ENCODE results near the gene RASAL2. TPM values are rescaled to one million over a fixed set of nuclear protein-coding genes. Genes with fewer than 3 reads are reported as not detected.
A peak's percentile ranks its signal among the peaks of the same experiment; 100 is the strongest.

RASAL2 gene
- total RNA-seq, 1 experiment from 2014 or later: 18.5 TPM

- no peaks in the 10 kb centered on the region for H3K27me3 ChIP-seq
- DNase-seq: peak; percentile 79
- H3K36me3 ChIP-seq: no peaks in the 10 kb centered on the region; the same call in 1 of the 2 replicates
- H3K9me3 ChIP-seq: peaks cover 2% of the 10 kb centered on the region; the same call in 1 of the 2 replicates
- H3K4me3 ChIP-seq: no peak overlapping the region
Observed at GRCh38 chr1:178126741-178127185, 32.9 kb downstream of the RASAL2 start.

- Histone ChIP-seq H3K36me3 (no peaks in the 10 kb centered on the region; the same call in 1 of the 2 replicates), H3K9me3 (peaks cover 2% of the 10 kb centered on the region; the same call in 1 of the 2 replicates), H3K4me3 (no peak overlapping the region), H3K27me3 (no peaks in the 10 kb centered on the region)
- no peak for DNase-seq
Observed at GRCh38 chr1:178127482-178128191, 33.7 kb downstream of the RASAL2 start.

DNA sequence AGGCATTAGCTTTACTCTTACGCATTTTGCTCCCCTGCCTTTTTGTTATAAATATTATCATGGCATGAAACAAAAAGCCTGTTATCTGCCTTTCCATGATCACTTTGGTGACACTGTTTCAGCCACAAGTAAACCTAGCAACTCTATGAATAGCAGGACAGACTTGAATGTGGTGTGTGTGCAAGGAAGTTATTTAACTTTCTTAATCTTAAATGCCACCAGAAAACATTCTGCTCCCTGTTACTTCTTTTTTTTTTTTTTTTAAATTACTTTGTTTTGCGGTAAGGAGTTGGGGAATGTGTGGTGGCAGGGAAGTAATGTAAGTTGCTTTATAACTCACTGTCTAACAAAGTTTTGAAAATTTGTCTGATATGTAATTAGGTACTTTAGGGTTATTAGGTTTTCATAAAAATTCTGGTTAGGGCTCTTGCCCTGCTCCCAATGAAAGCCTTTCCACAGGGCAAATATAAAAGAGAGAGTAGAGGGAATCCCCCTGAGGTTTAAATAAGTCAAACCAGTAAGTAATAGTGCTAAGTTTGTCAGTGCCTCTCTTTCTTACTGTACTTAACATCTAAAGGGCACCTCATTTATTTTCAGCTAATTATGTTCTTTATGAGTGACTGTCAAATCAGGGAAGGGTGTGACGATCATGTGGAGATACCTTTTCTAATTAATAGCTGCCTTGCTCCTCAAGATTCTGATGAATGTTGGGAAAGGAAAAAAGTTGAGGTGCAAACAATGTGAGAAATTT lies 39.5 kb downstream of the RASAL2 start:
- DNase-seq: no peak
- Histone ChIP-seq H3K36me3 (no peaks in the 10 kb centered on the region; the same call in 1 of the 2 replicates), H3K4me3 (no peak overlapping the region), H3K9me3 (peaks cover 2% of the 10 kb centered on the region; the same call in 1 of the 2 replicates), H3K27me3 (no peaks in the 10 kb centered on the region)

GRCh38 chr1:178134061-178134460 lies 40.2 kb downstream of the RASAL2 start:
- H3K36me3 ChIP-seq: no peaks in the 10 kb centered on the region; the same call in 1 of the 2 replicates
- no peak overlapping the region for H3K4me3 ChIP-seq
- H3K9me3 ChIP-seq: peaks cover 2% of the 10 kb centered on the region; the same call in 1 of the 2 replicates
- H3K27me3 ChIP-seq: no peaks in the 10 kb centered on the region
- no peak for DNase-seq

DNA sequence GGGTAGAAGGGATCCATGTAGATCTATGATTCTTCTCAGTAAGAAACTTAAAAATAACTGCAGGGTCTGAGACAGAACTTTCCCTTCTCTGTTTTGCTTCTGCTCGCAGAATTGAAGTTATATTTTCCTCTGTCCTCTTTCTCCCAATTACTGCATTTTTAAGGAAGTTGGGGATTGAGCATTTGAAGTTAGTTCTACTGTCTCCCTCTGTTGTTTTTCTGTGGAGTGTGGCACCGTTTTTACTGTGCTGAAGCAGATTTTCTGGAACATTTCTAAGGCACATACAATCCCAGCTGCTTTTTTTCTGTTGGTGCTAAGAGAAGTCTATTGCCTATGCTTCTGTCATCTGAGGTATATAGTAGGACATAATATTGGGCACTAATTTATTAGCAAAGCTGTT lies 43.3 kb downstream of the RASAL2 start:
- no peaks in the 10 kb centered on the region for H3K27me3 ChIP-seq
- H3K36me3 ChIP-seq: no peaks in the 10 kb centered on the region
- DNase-seq: no peak
- H3K4me3 ChIP-seq: no peak overlapping the region
- H3K9me3 ChIP-seq: no peaks in the 10 kb centered on the region

DNA sequence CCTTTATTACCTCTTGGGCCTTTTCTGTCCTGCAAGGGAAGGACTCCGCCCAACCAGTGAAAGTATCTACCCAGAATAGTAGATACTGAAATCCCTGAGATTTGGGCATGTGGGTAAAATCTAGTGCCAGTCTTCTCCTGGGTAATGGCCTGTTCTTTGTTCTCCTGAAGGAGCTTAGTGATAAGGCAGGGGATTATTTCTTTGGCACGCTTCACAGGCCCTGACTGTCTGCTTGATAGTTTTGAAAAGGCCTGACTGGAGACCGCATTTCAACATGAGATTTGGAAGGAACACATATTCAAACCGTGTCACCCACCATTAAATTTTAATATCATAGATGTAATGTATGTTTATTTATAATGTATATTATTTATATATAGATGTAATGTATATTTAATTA lies 48.9 kb downstream of the RASAL2 start:
- H3K27me3 ChIP-seq: no peaks in the 10 kb centered on the region
- DNase-seq: no peak
- H3K9me3 ChIP-seq: no peaks in the 10 kb centered on the region
- no peak overlapping the region for H3K4me3 ChIP-seq
- H3K36me3 ChIP-seq: no peaks in the 10 kb centered on the region

DNA sequence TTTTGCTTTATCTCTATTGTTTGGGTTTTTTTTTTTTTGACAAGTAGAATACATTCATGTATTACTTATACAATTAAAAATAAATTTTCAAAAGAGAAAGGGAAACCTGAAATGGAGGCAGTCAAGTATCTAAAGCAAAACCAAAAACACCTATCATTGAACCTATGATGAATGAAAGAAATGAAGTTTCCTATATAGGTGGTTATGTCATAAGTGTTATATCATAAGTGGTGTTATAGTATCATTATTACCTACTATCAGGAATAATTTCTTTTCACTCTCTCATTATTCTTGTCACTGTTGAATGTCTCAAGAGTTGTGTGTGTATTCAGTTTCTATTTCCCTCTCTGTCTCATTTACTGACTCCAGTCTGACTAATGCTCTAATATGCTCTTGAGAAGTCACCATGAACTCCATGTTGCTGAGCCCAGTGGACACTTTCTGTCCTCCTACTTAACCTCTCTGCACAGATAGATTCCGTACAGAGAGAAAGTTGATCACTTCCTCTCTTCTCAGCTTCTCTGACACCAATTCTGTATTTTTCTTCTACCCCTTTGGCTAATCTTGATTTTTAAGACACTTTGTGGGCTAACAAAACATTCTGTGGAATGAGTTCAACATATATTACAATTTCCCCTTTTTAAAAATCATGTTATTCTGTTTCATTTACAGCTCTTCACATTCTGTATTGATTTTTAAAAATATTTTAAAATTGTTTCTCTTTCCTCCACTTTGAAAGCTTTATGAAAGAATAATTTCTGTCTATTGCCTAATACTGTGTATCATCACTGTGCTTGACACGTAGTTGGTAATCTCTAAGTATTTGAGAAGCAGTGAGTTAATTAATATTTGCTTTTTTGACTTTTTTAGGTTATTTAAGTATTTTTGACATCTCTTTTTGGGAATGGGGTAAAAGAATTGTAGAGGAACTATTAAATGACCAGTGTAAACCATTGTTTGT lies 50.1 kb downstream of the RASAL2 start:
- no peak for DNase-seq
- Histone ChIP-seq H3K36me3 (no peaks in the 10 kb centered on the region), H3K9me3 (no peaks in the 10 kb centered on the region), H3K4me3 (no peak overlapping the region), H3K27me3 (no peaks in the 10 kb centered on the region)

DNA sequence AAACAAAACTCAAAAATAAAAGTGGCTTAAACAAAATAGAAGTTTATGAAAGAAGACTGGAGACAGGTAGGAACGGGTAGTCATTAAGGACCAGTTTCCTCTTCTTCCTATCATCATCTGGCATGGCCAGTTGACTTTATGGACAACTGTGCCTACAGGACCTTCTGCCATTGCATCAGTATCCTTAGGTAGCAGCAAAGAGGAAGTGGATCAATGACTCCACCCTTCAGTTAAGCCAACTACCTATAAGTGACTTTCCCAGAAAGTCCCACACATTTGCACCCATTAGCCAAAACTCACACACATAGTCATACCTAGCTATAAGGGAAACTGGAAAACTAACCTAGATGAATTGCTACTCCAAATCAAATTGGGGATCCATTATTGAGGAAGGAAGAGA lies 51.7 kb downstream of the RASAL2 start:
- no peak for DNase-seq
- H3K9me3 ChIP-seq: no peaks in the 10 kb centered on the region

DNA sequence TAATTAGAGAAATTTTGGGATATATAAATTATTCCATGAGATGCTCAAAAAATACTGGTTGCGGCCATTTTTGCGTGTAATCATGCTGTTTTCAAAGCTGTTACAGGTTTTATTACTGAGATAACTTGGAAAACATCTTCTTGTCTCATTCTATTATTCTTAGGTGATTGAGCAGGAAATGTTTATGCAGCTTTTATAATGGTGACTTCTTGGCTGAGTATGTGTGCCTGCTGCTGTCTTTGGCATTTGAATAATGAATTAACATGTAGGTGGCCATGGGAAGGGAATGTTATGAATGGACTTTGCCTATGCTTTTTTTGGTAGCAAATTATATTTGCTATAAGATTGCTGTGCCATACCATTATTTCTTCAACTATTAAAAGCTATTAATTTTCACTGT lies 52.5 kb downstream of the RASAL2 start:
- Histone ChIP-seq H3K4me3 (no peak overlapping the region), H3K9me3 (no peaks in the 10 kb centered on the region), H3K27me3 (no peaks in the 10 kb centered on the region), H3K36me3 (no peaks in the 10 kb centered on the region)
- no peak for DNase-seq

More for the DNA sequence above, 51.7 kb downstream of the RASAL2 start:
- Histone ChIP-seq H3K36me3 (no peaks in the 10 kb centered on the region), H3K27me3 (no peaks in the 10 kb centered on the region), H3K4me3 (no peak overlapping the region)

GRCh38 chr1:178150610-178151009 lies 56.7 kb downstream of the RASAL2 start:
- no peak for DNase-seq
- Histone ChIP-seq H3K36me3 (no peaks in the 10 kb centered on the region), H3K9me3 (no peaks in the 10 kb centered on the region), H3K4me3 (no peak overlapping the region), H3K27me3 (no peaks in the 10 kb centered on the region)

DNA sequence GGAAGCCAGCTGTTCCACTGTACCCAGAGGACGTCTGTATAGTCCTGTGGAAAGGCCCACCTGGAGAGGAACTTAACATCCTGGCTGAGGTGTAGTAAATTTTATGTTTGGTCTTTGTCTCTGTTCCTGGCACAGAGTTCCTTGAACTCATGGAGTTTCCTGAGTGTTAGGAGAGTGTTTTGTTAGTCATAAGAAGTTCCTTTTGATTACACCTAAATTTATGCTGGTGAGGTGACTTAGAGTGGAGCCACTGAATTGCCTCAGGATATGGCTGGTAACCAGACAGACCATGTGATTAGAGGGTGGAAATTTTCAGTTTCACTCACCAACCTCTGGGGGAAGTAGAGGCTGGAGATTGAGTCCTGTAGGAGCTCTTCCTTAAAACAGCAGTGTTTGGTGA lies 57.9 kb downstream of the RASAL2 start:
- no peak for DNase-seq

GRCh38 chr1:178155481-178156255 lies 61.8 kb downstream of the RASAL2 start:
- no peaks in the 10 kb centered on the region for H3K9me3 ChIP-seq
- DNase-seq: no peak
- H3K36me3 ChIP-seq: no peaks in the 10 kb centered on the region
- no peaks in the 10 kb centered on the region for H3K27me3 ChIP-seq
- no peak overlapping the region for H3K4me3 ChIP-seq

More for the DNA sequence above, 57.9 kb downstream of the RASAL2 start:
- Histone ChIP-seq H3K36me3 (no peaks in the 10 kb centered on the region), H3K9me3 (no peaks in the 10 kb centered on the region), H3K4me3 (no peak overlapping the region), H3K27me3 (no peaks in the 10 kb centered on the region)

DNA sequence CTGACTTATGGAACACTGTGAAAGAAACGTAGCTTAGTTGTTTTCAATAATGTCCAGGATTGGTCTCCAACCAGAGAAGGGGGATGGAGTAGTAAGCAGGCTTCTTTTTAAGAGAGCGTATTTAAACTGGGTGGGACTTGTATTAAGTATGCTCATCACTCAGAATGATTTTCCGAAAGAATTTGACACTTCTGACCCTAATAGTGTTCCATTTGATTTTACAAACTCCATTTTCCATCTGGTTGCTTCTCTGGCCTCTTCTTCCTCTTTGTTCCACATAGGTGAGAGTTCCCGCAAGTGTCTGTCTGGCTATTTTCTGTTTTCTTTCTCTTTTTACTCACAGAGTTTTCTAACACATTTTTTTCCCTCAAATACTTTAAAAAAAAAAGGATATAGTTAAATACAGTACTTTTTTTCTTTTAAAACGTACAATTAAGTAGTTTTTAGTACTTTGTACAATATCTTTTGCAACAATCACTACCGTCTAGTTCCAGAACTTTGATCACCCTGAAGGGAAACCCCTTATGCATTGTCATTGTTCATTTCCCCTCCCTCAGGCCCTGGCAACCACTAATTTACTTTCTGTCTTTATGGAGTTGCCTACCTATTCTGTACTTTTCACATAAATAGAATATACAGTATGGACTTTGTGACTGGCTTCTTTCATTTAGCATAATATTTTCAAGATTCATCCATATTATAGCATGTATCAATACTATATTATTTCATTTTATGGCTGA lies 67.0 kb downstream of the RASAL2 start:
- Histone ChIP-seq H3K27me3 (no peaks in the 10 kb centered on the region), H3K4me3 (no peak overlapping the region), H3K9me3 (no peaks in the 10 kb centered on the region), H3K36me3 (no peaks in the 10 kb centered on the region; the same call in 1 of the 2 replicates)
- no peak for DNase-seq

GRCh38 chr1:178161516-178161915 lies 67.6 kb downstream of the RASAL2 start:
- Histone ChIP-seq H3K36me3 (no peaks in the 10 kb centered on the region; the same call in 1 of the 2 replicates), H3K27me3 (no peaks in the 10 kb centered on the region), H3K4me3 (no peak overlapping the region), H3K9me3 (no peaks in the 10 kb centered on the region)
- no peak for DNase-seq

GRCh38 chr1:178165196-178165595 lies 71.3 kb downstream of the RASAL2 start:
- Histone ChIP-seq H3K27me3 (no peaks in the 10 kb centered on the region), H3K4me3 (no peak overlapping the region), H3K9me3 (no peaks in the 10 kb centered on the region), H3K36me3 (no peaks in the 10 kb centered on the region; the same call in 1 of the 2 replicates)
- DNase-seq: no peak
